ENCODE data around the gene GGTA1. TPM values are rescaled to one million over a fixed set of nuclear protein-coding genes. Genes with fewer than 3 reads are reported as not detected.

GGTA1 gene
- total RNA-seq, 1 experiment from 2014 or later, result not detected

- Histone ChIP-seq H2BK120ac (ENCODE audit: low read depth, low read length, poor library complexity, severe bottlenecking) (no peak overlapping the region), H3K18ac (ENCODE audit: insufficient read length, low read depth, low read length) (no peak overlapping the region), H4K20me1 (ENCODE audit: control insufficient read depth, insufficient read depth, insufficient read length) (no peaks in the 10 kb centered on the region), H2BK20ac (ENCODE audit: low read depth, low read length, poor library complexity, severe bottlenecking) (no peak overlapping the region), H3K4me1 (ENCODE audit: insufficient read depth, low read length) (no peaks in the 10 kb centered on the region), H3K4me2 (ENCODE audit: insufficient read depth, insufficient read length, low read length) (no peak overlapping the region), H3K4ac (ENCODE audit: low read depth, low read length) (no peak overlapping the region), H3K27me3 (ENCODE audit: insufficient read depth, low read length) (no peaks in the 10 kb centered on the region), H3K23me2 (ENCODE audit: insufficient read length, low read depth, low read length, poor library complexity, severe bottlenecking) (no peaks in the 10 kb centered on the region), H2BK15ac (ENCODE audit: low read depth, low read length) (no peak overlapping the region), H2AK5ac (ENCODE audit: insufficient read length, low read length) (no peak overlapping the region), H3K14ac (ENCODE audit: insufficient read depth, low read length) (no peak overlapping the region), H3K56ac (ENCODE audit: insufficient read length, low read depth, low read length) (no peak overlapping the region), H3K79me2 (ENCODE audit: insufficient read depth, low read length) (no peaks in the 10 kb centered on the region), H2BK5ac (ENCODE audit: insufficient read length, low read length) (no peak overlapping the region), H3K9ac (ENCODE audit: extremely low read depth, insufficient read length, low read length) (no peak overlapping the region), H4K8ac (replicated peaks; ENCODE audit: insufficient read length, low read depth, low read length) (no peak overlapping the region), H3K79me1 (ENCODE audit: insufficient read depth, low read depth, low read length, poor library complexity, severe bottlenecking) (no peaks in the 10 kb centered on the region), H2AFZ (ENCODE audit: low read length) (no peak overlapping the region), H3K27ac (ENCODE audit: insufficient read length, low read depth, low read length) (no peak overlapping the region), H4K5ac (ENCODE audit: insufficient read length, low read depth, low read length) (no peak overlapping the region), H4K91ac (ENCODE audit: insufficient read length, low read depth, low read length) (no peak overlapping the region), H2BK12ac (ENCODE audit: insufficient read length, low read depth, low read length) (no peak overlapping the region), H3K23ac (ENCODE audit: insufficient read length, low read depth, low read length) (no peak overlapping the region), H3K9me3 (ENCODE audit: control insufficient read depth, low read depth, low read length) (no peaks in the 10 kb centered on the region), H3T11ph (ENCODE audit: low read length) (no peak overlapping the region)
- Mint-ChIP-seq H3K27ac (no peak overlapping the region), H3K4me3 (no peak overlapping the region), H3K4me1 (peaks cover 14 to 19% of the 10 kb centered on the region in 2 experiments; a peak in 3 of 4 replicates), H3K9me3 (no peaks in the 10 kb centered on the region; a peak in 1 of 5 replicates), H3K27me3 (ENCODE audit: low read depth) (peaks cover 18% of the 10 kb centered on the region), H3K36me3 (ENCODE audit: insufficient read depth in 1 of 3, low read depth in 3 of 3) (no peaks in the 10 kb centered on the region)
- no peak for TF ChIP-seq CTCF (conservative IDR thresholded peaks at IDR 0.05)
- no peak for DNase-seq
- WGBS (ENCODE audit: extremely low coverage, insufficient read length, low lambda C conversion rate), result no CpG with 5 or more reads among the region's 5 CpGs
Observed at GRCh38 chr9:121483049-121483448, 16.6 kb downstream of the GGTA1 start.

Measured in H9 (cell line).